Measurements from ENCODE around the gene PLP2.
A peak's percentile ranks its signal among the peaks of the same experiment; 100 is the strongest.
"Not testable (repeated sequence)": the region's sequence is repeated elsewhere in the genome, so short reads cannot be mapped to it uniquely, and the experiment has no call there.

PLP2 gene, protein sequence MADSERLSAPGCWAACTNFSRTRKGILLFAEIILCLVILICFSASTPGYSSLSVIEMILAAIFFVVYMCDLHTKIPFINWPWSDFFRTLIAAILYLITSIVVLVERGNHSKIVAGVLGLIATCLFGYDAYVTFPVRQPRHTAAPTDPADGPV

DNA sequence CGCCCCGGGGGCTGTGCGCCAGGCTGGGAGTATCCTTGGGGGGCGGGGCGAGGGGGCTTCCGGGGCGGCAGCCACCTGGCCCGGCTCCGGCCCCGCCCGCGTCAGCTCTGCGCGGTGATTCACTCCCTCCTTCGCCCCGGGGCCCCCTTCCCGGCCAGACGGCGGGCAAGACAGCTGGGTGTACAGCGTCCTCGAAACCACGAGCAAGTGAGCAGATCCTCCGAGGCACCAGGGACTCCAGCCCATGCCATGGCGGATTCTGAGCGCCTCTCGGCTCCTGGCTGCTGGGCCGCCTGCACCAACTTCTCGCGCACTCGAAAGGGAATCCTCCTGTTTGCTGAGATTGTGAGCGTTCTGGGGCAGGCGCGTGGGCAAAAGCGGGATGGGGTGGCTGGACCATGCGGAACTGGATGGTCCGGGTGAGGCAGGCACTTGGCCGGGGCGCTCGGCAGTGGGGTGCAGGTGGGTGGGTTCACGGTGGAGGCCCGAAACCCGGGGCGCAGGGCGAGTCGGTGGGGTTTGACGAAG lies at the start of gene PLP2:
Gene PLP2, plus strand, starts transcription at position 147 of the 528 bp plus-strand sequence. Its CDS starts 103 bp downstream, at position 250.
- DNase-seq = peak; percentile 83

DNA sequence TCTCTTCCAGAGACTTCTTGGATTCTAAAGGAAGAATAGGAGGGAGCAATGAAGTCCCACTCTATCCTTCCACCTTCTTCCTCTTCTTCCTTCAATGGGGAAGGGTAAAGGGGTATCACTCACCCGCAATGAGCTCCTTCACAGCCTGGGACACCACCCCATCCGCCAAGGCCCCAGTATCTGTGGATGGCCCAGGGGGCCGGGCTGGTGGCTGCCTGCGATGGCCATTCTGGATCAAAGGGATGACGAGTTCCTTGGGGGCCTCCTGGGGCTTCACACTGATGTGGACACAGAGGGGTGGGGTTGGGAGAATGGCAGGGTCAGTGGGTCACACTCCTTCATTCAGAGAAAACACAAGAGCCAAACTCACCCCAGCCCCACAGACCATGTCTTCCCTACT lies 49.2 kb upstream of the PLP2 start:
- DNase-seq = no peak

DNA sequence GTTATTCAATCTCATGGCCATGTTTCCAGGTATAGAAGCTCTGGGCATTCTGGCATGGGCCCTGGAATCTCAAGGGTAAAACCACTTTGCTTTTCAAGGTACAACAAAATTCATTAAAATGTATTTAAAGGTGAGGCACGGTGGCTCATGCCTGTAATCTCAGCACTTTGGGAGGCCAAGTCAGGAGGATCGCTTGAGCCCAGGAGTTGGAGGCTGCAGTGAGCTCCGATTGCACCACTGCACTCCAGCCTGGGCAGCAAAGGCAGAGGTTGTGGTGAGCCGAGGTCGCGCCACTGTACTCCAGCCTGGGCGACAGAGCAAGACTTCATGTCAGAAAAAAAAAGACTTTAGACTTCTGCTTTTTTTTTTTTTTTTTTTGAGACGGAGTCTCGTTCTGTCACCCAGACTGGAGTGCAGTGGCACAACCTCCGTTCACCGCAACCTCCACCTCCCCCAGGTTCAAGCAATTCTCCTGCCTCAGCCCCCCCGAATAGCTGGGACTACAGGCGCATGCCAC lies 43.9 kb upstream of the PLP2 start:
- DNase-seq = not testable (repeated sequence)

DNA sequence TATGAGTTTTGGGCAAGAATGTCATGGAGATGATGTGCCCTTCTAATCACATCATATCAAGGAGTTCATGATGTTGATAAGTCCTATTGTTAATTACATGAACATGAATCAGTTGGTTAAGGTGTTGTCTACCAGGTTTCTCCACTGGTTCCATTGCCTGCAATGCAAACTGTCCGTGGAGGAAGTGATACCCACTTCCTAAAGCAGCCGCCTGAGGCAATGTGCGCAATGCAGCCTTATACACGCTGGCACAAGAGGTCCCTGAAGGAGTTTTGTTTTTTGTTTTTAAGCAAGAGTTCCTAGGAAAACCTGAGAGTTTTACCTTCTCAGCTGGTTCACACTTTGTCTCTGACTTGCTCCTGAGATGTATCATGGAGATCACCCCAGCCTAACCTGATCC lies 42.3 kb upstream of the PLP2 start:
- no peak for DNase-seq

DNA sequence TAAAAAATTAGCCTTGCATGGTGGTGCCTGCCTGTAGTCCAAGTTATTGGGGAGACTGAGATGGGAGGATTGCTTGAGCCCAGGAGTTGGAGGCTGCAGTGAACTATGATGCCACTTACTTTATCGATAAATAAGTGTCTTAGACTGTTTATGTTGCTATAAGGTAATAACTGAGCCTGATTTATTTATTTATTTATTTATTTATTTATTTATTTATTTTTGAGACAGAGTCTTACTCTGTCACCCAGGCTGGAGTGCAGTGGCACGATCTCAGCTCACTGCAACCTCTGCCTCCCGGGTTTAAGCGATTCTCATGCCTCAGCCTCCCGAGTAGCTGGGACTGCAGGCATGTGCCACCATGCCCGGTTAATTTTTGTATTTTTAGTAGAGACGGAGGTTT lies 39.4 kb upstream of the PLP2 start:
- not testable (repeated sequence) for DNase-seq

DNA sequence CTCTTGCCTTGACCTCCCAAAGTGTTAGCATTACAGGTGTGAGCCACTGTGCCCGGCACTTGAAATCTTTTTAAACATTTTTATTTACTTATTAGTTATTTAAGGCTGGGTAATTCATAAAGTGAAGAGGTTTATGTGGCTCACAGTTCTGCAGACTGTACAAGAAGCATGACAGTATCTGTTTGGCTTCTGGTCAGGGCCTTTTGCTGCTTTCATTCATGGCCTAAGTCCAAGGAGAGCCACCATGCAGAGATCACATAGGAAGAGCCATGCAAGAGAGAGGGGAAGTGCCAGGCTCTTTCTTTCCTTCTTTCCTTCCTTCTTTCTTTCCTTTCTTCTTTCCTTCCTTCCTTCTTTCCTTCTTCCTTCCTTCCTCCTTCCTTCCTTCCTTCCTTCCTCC lies 37.9 kb upstream of the PLP2 start:
- no peak for DNase-seq

DNA sequence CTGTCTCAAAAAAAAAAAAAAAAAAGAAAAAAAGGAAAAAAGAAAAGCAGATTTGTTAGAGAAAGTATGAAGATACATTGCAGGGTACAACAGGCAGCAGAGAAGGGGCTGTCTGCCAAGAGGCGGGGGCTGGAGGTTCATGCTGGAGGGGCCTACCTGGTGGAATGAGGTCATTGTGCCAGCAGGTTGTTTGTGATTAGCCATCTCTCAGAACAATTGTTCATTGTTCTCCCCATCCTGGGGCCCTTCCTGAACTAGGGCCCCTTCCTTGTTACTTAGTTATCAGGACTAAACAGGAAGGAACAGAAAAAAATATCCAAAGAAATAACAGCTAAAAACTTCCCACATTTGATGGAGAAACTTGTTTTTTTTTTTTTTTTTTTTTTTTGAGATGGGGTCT lies 34.2 kb upstream of the PLP2 start:
- DNase-seq = no peak

DNA sequence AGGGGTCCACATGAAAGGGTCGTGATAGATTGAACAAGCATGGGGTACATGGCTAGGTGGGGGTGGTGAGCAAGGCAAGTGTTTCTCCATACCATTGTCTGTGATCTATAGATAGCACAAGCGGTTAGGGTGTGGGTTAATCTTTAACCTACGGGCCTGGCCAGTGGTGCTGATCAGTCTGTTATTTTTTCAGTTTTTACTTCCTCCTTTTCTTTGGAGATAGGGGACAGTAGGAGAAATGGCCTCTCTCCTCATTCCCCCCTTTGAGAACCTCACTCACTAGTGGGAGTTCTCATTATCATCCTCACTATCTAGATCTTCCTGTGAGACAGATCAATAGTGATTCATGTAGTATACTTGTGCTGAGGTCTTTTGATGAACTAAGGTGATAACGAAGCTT lies 32.0 kb upstream of the PLP2 start:
- DNase-seq = no peak

DNA sequence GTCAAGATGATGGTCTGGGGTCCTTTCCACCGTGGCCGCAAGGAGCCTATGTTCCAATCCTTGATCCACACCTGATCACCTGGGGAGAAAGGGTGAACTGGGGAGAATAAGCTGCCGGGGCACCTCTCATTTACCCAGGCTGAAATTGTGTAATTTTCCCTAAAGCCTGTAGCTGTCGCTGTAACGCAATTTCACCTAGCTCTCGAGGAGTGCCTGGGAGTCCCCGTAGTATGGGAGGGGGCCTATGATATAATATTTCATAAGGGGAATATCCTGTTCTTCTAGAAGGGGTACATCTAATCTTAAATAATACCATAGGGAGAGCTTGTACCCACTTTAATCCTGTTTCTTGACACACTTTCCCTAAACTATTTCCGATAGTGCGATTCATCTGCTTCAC lies 29.4 kb upstream of the PLP2 start:
- DNase-seq = not testable (repeated sequence)

DNA sequence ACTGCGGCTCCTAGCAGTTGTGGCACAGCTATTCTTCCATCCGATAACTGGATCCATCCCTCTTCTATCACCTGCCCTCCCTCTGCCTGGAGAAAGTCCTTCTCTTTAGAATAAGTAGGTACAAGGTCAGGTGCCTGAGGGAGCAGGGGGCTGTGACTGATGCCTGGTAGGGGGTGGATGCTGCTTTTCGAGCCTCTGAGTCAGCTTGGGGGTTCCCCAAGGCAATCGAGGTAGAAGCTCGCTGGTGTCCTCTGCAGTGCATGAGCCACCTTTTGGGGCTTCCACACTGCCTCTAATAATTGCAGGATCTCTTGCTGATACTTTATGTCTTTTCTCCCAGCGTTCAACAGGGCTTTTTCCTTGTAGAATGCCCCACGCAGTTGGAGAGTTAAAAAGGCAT lies 28.5 kb upstream of the PLP2 start:
- DNase-seq = not testable (repeated sequence)

DNA sequence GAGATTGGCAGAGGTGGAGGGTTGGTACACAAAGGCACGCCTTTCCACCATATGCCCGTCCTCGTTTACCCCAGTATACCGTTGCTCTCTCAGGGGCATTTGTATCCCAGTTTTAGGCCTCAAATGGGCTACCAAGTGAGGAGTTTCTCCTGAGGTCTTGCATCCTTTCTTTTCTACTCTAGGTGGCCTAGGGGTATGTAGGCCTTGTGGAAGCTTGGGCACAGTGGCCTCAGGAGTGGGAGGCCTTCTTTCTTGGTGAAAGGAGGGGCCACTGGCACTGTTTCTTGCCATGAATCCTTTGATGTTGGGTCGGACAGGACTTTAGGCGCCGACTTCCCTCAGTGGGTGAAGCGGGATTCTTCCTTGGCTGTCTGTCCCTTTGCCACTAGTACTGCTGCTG lies 24.4 kb upstream of the PLP2 start:
- DNase-seq = no peak

DNA sequence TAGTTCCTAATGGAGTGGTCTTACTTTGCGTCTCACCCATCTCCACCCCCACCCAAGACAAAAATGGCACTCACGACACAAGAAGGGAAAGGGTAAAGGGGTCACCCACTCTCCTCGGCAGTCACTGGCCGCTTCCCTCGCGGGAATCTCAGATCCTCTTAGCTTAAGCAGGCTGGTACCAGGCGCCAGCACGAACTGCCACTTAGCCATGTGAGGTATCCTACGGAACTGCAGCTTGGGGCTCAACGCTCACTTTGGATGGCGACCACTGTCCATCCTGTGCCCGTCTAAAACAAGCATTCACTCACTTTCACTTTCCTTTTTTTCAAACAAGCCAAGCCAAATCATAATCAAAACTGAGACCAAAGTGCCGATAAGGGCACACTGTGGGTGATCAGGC lies 23.8 kb upstream of the PLP2 start:
- DNase-seq = no peak

DNA sequence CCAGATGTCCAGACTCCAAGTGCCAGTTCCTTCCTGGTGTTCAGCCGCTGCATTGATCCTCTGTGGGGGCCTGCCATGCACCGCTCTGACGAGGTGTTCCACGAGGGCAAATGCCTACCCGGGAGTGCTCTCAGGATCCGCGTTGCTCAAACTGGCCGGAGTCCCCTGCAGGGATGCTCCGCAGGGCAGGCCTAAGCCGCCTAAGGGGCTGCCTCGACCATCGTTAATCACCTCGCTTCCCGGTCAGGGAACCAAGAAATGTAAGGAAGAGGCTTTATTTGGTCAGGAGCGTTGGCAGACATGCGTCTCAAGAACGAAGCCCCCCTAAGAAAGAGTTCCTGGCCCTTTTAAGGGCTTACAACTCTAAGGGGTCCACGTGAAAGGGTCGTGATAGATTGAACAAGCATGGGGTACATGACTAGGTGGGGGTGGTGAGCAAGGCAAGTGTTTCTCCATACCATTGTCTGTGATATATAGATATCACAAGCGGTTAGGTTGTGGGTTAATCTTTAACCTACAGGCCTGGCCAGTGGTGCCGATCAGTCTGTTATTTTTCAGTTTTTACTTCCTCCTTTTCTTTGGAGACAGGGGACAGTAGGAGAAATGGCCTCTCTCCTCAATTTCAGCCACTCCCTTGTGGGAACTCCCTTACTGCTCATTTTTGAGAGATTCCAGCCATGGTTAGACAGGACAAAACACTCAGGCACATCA lies 23.2 kb upstream of the PLP2 start:
- not testable (repeated sequence) for DNase-seq

DNA sequence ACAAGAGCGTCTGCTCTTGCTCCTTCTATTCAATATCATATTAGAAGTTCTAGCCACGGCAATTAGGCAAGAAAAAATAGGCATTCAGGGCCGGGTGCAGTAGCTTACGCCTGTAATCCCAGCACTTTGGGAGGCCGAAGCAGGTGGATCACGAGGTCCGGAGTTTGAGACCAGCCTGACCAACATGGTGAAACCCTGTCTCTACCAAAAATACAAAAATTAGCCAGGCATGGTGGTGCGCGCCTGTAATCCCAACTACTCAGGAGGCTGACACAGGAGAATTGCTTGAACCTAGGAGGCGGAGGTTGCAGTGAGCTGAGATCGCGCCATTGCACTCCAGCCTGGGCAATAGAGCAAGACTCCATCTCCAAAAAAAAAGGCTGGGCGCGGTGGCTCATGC lies 22.4 kb upstream of the PLP2 start:
- DNase-seq = not testable (repeated sequence)

DNA sequence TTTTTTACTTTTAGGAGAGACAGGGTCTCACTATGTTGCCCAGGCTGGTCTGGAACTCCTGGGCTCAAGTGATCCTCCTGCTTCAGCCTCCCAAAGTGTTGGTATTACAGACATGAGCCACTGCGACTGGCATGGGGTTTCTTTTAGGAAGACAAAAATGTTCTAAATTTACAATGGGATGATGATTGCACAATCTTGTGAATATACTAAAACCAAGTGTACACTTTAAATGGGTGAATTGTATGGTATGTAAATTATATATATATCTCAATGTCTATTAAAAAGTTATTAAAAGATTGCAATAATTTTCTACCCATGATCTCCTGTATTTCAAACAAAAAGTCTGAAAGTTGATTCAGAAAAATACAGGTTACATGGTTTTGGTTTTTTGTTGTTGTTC lies 18.2 kb upstream of the PLP2 start:
- DNase-seq = no peak

DNA sequence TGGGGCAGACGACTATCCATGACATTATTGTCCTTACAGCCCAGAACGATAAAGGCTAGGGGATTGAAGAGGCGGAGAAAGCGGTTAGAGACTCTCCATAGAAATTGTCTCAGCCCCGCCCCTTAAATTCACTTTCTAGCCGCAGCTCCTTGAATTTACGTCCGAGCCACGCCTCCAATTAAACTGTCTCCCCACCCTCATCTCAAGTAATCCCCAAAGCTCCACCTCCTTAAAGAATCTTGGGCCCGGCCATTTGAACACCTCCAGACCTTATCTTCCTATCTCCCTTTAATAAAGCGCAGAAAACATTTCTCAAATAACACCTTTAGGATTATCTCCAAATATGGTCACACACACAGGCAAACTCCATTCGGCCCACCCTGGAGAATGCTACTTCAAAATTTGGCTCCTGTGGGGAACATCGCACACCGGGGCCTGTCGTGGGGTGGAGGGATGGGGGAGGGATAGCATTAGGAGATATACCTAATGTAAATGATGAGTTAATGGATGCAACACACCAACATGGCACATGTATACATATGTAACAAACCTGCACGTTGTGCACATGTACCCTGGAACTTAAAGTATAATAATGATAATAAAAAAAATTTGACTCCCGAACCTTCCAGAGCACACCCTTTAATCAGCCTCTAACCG lies 16.3 kb upstream of the PLP2 start:
- DNase-seq = no peak

DNA sequence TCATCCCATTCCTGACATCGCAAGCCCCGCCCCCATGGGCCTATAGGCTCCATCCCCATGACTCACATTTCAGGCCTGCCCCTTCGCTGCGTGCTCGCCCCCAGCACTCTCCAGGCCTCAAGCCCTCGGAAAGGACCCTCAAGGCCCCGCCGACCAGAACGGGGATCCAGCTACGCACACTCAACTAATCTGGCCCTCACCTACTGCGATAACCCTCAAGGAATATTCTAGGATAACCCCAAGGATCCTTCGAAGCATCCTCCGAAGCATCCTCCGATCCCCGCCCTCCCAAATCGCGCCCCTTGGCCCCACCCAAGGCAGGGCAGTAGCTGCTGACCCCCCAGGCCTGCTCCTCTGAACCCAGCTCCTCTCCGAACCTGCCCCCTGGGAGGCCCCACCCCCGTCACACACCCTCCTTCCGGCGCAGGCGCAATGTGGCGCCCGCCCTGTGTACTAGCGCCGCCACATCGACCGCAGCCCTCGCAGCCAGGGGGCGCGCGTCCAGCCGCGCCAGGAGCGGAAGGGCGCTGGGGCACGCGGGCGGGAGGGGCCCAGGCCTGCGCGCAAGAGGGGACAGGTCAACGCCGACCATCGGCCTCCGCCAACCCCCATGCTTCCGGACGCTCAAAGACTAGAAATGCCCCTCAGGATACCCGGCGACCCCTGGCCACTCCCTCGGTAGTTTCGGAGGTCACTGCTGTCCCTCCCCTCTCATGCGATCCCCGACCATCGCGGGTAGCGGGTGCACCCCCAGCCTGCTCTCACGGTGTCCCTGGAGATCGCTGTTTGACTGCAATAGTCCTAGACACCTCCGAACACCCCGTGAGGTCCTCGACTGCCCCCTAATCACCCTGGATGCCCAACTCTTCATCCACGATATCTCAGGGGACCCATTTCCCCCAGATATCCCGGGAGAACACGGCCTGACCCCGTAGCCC lies 15.5 kb upstream of the PLP2 start:
- peak; percentile 88 for DNase-seq

DNA sequence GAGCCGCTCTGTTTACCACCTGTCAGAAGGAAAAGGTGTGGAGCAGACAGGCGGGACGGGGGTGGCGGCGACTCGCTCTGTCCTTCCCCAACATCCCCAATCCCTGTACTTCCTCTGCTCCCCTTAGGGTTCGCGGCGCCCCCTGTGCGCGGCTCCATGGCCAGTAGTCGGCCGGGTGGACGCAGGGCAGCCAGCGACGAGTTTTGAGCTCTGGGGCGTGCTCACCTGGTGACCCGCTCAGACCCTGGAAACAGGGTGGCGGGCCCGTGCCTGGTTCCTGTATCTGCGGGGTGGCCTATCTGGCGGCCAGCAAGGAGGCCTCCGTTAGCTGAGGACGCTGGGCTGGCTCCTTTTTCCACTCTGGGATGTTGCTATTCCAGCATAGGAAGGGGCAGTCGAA lies 14.5 kb upstream of the PLP2 start:
- DNase-seq = no peak

DNA sequence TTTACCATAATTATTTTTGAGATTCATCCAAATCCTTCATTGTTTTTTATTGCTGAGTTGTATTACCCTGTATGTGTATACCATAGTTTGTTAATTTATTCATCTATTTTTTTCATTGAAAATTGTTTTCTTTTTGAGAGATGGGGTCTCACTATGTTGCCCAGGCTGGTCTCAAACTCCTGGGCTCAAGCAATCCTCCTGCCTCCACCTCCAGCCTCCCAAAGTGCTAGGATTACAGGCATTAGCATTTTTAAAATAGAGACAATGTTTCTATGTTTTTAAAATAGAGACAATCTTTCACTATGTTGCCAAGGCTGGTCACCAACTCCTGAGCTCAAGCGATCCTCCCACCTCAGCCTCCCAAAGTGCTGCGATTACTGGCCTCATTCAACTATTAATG lies 10.8 kb upstream of the PLP2 start:
- no peak for DNase-seq

DNA sequence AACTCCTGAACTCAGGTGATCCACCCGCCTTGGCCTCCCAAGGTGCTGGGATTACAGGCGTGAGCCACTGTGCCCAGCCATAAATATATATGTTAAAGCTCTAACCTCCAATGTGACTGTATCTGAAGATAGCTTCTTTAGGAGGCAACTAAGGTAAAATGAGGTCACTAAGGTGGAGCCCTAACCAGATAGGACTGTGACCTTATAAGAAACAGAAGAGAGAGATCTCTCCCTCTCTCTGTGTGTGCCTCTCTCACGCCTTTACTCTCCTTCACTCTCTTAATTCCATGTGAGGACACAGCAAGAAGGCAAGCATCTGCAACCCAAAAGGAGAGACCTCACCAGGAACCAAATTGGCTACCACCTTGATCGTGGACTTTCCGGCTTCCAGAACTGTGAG lies 10.1 kb upstream of the PLP2 start:
- DNase-seq = no peak

DNA sequence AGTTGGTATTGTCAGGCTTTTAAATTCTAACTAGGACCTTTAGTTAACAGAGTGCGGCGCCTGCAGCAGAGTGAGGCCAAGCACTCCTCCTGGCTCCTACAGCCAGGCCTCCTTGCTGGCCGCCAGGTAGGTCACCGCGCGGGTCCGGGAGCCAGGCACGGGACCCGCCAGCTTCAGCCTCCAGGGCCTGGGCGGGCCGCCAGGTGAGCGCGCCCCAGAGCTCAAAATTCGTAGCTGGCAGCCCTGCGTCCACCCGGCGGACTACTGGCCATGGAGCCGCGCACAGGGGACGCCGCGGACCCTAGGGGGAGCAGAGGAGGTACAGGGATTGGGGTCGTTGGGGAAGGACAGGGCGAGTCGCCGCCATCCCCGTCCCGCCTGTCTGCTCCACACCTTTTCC lies 9.1 kb upstream of the PLP2 start, which contains the start of gene MAGIX:
Gene MAGIX, plus strand, starts transcription at position 139 of the 400 bp plus-strand sequence. Its CDS starts 132 bp downstream, at position 271.
- DNase-seq = no peak

DNA sequence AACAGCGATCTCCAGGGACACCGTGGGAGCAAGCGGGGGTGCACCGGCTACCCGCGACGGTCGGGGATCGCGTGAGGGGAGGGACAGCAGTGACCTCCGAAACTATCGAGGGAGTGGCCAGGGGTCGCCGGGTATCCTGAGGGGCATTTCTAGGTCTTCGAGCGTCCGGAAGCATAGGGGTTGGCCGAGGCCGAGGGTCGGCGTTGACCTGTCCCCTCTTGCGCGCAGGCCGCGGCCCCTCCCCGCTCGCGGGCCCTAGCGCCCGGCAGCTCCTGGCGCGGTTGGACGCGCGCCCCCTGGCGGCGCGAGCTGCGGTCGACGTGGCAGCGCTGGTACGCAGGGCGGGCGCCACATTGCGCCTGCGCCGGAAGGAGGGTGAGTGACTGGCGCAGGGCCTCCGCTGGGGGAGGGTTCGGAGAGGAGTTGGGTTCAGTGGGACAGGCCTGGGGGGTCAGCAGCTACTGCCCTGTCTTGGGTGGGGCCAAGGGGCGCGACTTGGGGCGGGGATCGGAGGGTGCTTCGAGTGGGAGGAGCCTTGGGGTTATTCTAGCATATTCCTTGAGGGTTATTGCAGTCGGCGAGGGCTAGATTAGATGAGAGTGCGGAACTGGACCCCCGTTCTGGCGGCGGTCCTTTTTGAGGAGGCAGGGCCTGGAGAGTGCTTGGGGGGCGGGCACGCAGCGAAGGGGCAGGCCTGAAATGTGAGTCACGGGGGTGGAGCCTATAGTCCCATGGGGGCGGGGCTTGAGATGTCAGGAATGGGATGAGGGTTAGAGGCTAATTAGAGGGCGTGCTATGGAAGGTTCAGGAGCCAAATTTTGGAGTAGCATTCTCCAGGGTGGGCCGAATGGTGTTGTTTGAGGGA lies 7.9 kb upstream of the PLP2 start:
- peak; percentile 87 for DNase-seq

Measured in activated CD8-positive, alpha-beta memory T cell treated with anti-CD3 and anti-CD28 coated beads, Interleukin-2, amount 50 U/mL, for 48 hours (primary cell).